ENCODE results near the gene IDE. TPM values are rescaled to one million over a fixed set of nuclear protein-coding genes. Genes with fewer than 3 reads are reported as not detected.
"Not testable (repeated sequence)": the region's sequence is repeated elsewhere in the genome, so short reads cannot be mapped to it uniquely, and the experiment has no call there.

Gene IDE
- polyA plus RNA-seq, 4 donors, result 9.2 to 21.2 (median 11.4) TPM

DNA sequence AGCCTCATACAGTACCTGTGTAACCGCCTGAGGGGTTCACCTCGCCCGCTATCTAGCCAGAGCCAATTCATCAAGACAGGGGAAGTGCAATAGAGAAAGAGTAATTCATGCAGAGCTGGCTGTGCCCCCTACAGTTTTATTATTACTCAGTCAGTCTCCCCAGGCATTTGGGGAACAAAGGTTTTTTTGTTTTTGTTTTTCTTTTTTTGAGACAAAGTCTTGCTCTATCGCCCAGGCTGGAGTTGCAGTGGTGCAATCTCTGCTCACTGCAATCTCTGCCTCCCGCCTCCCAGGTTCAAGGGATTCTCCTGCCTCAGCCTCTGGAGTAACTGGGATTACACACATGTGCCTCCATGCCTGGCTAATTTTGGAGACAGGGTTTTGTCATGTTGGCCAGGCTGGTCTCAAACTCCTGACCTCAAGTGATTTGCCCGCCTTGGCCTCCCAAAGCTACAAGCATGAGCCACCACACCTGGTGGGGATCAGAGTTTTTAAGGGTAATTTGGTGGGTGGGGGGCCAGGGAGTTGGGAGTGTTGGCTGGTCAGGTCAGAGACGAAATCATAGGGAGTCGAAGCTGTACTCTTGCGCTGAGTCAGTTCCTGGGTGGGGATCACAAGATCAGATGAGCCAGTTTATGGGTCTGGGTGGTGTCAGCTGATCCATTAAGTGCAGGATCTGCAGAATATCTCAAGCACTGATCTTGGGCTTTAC is 166.4 kb downstream of the IDE start:
- H3K27me3 ChIP-seq (ENCODE audit: control insufficient read depth in 3 of 3, insufficient read depth in 3 of 3, low read length in 3 of 3), result no peaks in the 10 kb centered on the region

DNA sequence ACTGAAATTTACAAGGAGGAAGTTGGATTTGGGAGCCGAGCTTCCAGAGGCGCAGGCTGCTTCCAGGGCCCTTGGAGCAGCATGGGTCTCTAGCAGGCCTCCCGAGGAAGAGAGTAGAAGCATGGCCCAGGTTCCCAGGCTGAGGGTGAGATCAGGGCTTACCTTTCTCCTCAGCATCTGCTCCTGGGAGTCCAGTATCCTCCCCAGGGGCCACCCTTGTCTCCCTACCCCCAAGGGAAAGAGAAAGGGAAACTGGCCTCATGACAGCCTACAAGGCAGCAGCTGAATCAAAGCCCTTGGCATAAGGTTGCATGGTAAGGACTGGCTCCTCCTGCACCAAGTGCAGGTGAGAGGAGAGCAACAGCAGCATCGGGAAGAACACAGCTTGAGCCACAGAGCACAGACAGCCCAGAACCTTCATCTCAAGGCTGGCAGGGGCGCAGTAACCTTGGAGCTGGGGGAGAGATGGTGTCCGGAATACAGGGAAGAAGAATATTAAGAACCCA is 168.4 kb downstream of the IDE start:
- Histone ChIP-seq H3K27ac (ENCODE audit: low read depth in 1 of 3, low read length in 2 of 3) (no peak overlapping the region), H3K9me3 (ENCODE audit: control insufficient read depth in 2 of 2, insufficient read depth in 1 of 2, low read depth in 1 of 2, low read length in 1 of 2) (no peaks in the 10 kb centered on the region), H3K27me3 (ENCODE audit: control insufficient read depth in 3 of 3, insufficient read depth in 3 of 3, low read length in 3 of 3) (no peaks in the 10 kb centered on the region), H3K36me3 (ENCODE audit: control insufficient read depth in 3 of 3, insufficient read depth in 2 of 3, low read depth in 1 of 3, low read length in 3 of 3) (no peaks in the 10 kb centered on the region), H3K4me1 (ENCODE audit: control insufficient read depth in 3 of 3, insufficient read depth in 2 of 3, low read depth in 1 of 3, low read length in 2 of 3) (no peaks in the 10 kb centered on the region), H3K4me3 (ENCODE audit: low read depth in 1 of 3, low read length in 3 of 3) (no peak overlapping the region)
- no peak for DNase-seq
- 62 to 69% (median 67%) methylated on average over 6 of the region's 6 CpGs for WGBS, 3 donors
- no peak for FAIRE-seq

More for the DNA sequence above, 166.4 kb downstream of the IDE start:
- no peak for FAIRE-seq
- H3K36me3 ChIP-seq (ENCODE audit: control insufficient read depth in 3 of 3, insufficient read depth in 2 of 3, low read depth in 1 of 3, low read length in 3 of 3), result no peaks in the 10 kb centered on the region
- H3K4me3 ChIP-seq (ENCODE audit: low read depth in 1 of 3, low read length in 3 of 3), result no peak overlapping the region
- H3K9me3 ChIP-seq (ENCODE audit: control insufficient read depth in 2 of 2, insufficient read depth in 1 of 2, low read depth in 1 of 2, low read length in 1 of 2), result no peaks in the 10 kb centered on the region
- 70 to 77% (median 75%) methylated on average over 9 of the region's 9 CpGs for WGBS, 3 donors
- H3K4me1 ChIP-seq (ENCODE audit: control insufficient read depth in 3 of 3, insufficient read depth in 2 of 3, low read depth in 1 of 3, low read length in 2 of 3), result no peaks in the 10 kb centered on the region
- peak in 1 of 2 donors; percentile 20 for DNase-seq
- H3K27ac ChIP-seq (ENCODE audit: low read depth in 1 of 3, low read length in 2 of 3), result no peak overlapping the region

GRCh38 chr10:92404612-92405418 is 169.1 kb downstream of the IDE start:
- no peak overlapping the region for H3K4me3 ChIP-seq (ENCODE audit: low read depth in 1 of 3, low read length in 3 of 3)
- no peaks in the 10 kb centered on the region for H3K9me3 ChIP-seq (ENCODE audit: control insufficient read depth in 2 of 2, insufficient read depth in 1 of 2, low read depth in 1 of 2, low read length in 1 of 2)
- DNase-seq (no peak), FAIRE-seq (no peak)
- WGBS, 3 donors, result 61 to 70% (median 61%) methylated on average over 10 of the region's 10 CpGs
- no peaks in the 10 kb centered on the region for H3K36me3 ChIP-seq (ENCODE audit: control insufficient read depth in 3 of 3, insufficient read depth in 2 of 3, low read depth in 1 of 3, low read length in 3 of 3)
- H3K27me3 ChIP-seq (ENCODE audit: control insufficient read depth in 3 of 3, insufficient read depth in 3 of 3, low read length in 3 of 3), result no peaks in the 10 kb centered on the region
- H3K27ac ChIP-seq (ENCODE audit: low read depth in 1 of 3, low read length in 2 of 3), result no peak overlapping the region
- H3K4me1 ChIP-seq (ENCODE audit: control insufficient read depth in 3 of 3, insufficient read depth in 2 of 3, low read depth in 1 of 3, low read length in 2 of 3), result no peaks in the 10 kb centered on the region

- H3K27me3 ChIP-seq (ENCODE audit: control insufficient read depth in 3 of 3, insufficient read depth in 3 of 3, low read length in 3 of 3); H3K27ac ChIP-seq (ENCODE audit: low read depth in 1 of 3, low read length in 2 of 3); DNase-seq; H3K36me3 ChIP-seq (ENCODE audit: control insufficient read depth in 3 of 3, insufficient read depth in 2 of 3, low read depth in 1 of 3, low read length in 3 of 3); H3K4me3 ChIP-seq (ENCODE audit: low read depth in 1 of 3, low read length in 3 of 3); FAIRE-seq; H3K9me3 ChIP-seq (ENCODE audit: control insufficient read depth in 2 of 2, insufficient read depth in 1 of 2, low read depth in 1 of 2, low read length in 1 of 2); H3K4me1 ChIP-seq (ENCODE audit: control insufficient read depth in 3 of 3, insufficient read depth in 2 of 3, low read depth in 1 of 3, low read length in 2 of 3): not testable (repeated sequence)
- WGBS, 3 donors, result 80 to 88% (median 80%) methylated on average over 5 of the region's 5 CpGs
Observed at GRCh38 chr10:92402234-92402633, 171.7 kb downstream of the IDE start.

Other genes starting within 250 kb of the IDE start
- 10 to 100 TPM in 2 of 4 donors, 1 to 10 TPM in 1, under 1 TPM in 1; 0.89 to 13.4 (median 6.9) TPM for gene KIF11, start 19.0 kb upstream of the IDE start, polyA plus RNA-seq
- gene HHEX, start 115.9 kb upstream of the IDE start, polyA plus RNA-seq, result 1 to 10 TPM in 3 of 4 donors, under 1 TPM in 1; 0.67 to 8.4 (median 4.5) TPM